ENCODE data around the gene RNF146. TPM values are rescaled to one million over a fixed set of nuclear protein-coding genes. Genes with fewer than 3 reads are reported as not detected.

RNF146 gene
- total and polyA plus RNA-seq, 4 donors = 30.4 to 89.4 (median 34.9) TPM

DNA sequence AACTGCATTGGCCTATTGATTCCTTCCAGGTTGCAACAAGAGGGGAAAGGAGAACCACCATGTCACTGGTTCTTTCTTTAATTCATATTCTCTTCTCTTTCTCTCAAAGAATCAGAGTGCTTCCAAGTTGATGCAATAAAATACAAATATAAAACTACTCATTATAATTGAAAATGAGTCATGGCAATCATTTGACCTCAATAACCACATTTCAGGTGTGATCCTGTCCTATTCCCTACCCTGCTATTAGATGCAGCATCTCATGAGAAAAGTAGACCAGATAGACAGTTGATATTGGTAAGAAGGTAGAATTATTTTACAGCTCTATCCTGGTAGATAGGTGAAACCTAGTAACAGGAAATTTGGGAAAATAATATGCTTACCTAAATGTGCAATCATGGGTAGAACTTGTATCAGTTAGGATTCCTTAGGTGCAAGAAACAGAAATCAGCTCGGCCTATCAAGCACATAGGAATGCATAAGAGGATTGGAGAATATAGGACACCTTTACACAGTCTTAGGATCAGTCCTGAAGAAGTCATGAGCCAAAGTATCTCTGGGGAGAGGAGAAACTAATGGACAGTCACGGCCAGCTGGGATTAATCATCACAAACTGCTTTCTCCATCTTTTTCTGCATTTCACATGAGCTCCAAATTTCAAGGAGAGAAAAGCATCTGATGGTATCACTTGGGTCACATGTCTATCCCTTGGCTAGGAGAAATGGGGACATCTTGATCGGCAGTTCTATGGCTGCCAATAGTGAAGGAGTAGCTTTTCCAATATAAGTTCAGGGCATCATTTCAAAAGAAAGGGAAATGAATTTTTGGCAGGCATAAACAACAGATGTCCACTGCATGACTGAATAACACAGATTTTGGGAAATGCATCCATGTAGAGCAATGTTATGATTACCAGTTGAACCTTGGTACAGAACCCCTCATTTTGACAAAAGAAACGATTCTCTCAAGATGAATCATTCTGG, 19.3 kb upstream of the RNF146 start:
- DNase-seq (no peak), ATAC-seq (ENCODE audit: insufficient read depth, low FRiP score) (no peak)
- TF ChIP-seq, protein P1, sequence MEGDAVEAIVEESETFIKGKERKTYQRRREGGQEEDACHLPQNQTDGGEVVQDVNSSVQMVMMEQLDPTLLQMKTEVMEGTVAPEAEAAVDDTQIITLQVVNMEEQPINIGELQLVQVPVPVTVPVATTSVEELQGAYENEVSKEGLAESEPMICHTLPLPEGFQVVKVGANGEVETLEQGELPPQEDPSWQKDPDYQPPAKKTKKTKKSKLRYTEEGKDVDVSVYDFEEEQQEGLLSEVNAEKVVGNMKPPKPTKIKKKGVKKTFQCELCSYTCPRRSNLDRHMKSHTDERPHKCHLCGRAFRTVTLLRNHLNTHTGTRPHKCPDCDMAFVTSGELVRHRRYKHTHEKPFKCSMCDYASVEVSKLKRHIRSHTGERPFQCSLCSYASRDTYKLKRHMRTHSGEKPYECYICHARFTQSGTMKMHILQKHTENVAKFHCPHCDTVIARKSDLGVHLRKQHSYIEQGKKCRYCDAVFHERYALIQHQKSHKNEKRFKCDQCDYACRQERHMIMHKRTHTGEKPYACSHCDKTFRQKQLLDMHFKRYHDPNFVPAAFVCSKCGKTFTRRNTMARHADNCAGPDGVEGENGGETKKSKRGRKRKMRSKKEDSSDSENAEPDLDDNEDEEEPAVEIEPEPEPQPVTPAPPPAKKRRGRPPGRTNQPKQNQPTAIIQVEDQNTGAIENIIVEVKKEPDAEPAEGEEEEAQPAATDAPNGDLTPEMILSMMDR (IDR thresholded peaks at IDR 0.05; ENCODE audit: control extremely low read depth, extremely low read depth) = no peak
- Histone ChIP-seq H3K4me3 (no peak overlapping the region), H3K27ac (ENCODE audit: low read depth in 1 of 2, low read length in 1 of 2) (no peak overlapping the region), H3K9ac (ENCODE audit: insufficient read depth in 1 of 2, low read length in 2 of 2) (no peak overlapping the region), H3K27me3 (ENCODE audit: control insufficient read depth in 3 of 3, insufficient read depth in 3 of 3, low read length in 2 of 3) (no peaks in the 10 kb centered on the region), H3K4me1 (ENCODE audit: control insufficient read depth in 5 of 5, insufficient read depth in 5 of 5, low read length in 5 of 5) (no peaks in the 10 kb centered on the region), H3K36me3 (ENCODE audit: control insufficient read depth in 4 of 4, insufficient read depth in 4 of 4, low read length in 4 of 4) (no peaks in the 10 kb centered on the region), H3K9me3 (ENCODE audit: control insufficient read depth in 4 of 4, insufficient read depth in 3 of 4, low read length in 3 of 4) (no peaks in the 10 kb centered on the region)
- 82 to 88% methylated on average over 4 of the region's 4 CpGs for WGBS, 2 donors

- no peak overlapping the region for H3K9ac ChIP-seq (ENCODE audit: insufficient read depth in 1 of 2, low read length in 2 of 2)
- H3K9me3 ChIP-seq (ENCODE audit: control insufficient read depth in 4 of 4, insufficient read depth in 3 of 4, low read length in 3 of 4) = no peaks in the 10 kb centered on the region
- 92 to 98% methylated on average over 1 of the region's 1 CpG for WGBS, 2 donors
Measured at GRCh38 chr6:127249621-127250020, 17.0 kb upstream of the RNF146 start.

DNA sequence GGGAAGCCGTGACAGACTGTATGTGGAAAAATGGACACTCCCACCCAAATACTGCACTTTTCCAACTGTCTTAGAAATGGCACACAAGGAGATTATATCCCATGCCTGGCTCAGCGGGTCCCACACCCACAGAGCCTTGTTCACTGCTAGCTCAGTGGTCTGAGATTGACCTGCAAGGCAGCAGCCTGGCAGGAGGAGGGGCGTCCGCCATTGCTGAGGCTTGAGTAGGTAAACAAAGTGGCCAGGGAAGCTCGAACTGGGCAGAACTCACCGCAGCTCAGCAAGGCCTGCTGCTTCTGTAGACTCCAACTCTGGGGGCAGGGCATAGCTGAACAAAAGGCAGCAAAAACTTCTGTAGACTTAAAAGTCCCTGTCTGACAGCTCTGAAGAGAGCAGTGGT, 11.4 kb upstream of the RNF146 start:
- Histone ChIP-seq H3K4me1 (ENCODE audit: control insufficient read depth in 5 of 5, insufficient read depth in 5 of 5, low read length in 5 of 5) (peaks cover 0 to 2% (median 0%) of the 10 kb centered on the region in 5 donors), H3K9me3 (ENCODE audit: control insufficient read depth in 4 of 4, insufficient read depth in 3 of 4, low read length in 3 of 4) (peaks cover 0 to 2% (median 0%) of the 10 kb centered on the region in 4 donors), H3K36me3 (ENCODE audit: control insufficient read depth in 4 of 4, insufficient read depth in 4 of 4, low read length in 4 of 4) (no peaks in the 10 kb centered on the region), H3K27me3 (ENCODE audit: control insufficient read depth in 3 of 3, insufficient read depth in 3 of 3, low read length in 2 of 3) (no peaks in the 10 kb centered on the region), H3K27ac (ENCODE audit: low read depth in 1 of 2, low read length in 1 of 2) (no peak overlapping the region), H3K9ac (ENCODE audit: insufficient read depth in 1 of 2, low read length in 2 of 2) (no peak overlapping the region), H3K4me3 (no peak overlapping the region)
- DNase-seq = no peak
- 91 to 94% methylated on average over 6 of the region's 6 CpGs for WGBS, 2 donors
- no peak for ATAC-seq (ENCODE audit: insufficient read depth, low FRiP score)
- TF ChIP-seq, protein P1 (IDR thresholded peaks at IDR 0.05; ENCODE audit: control extremely low read depth, extremely low read depth) = no peak

More at GRCh38 chr6:127249621-127250020, 17.0 kb upstream of the RNF146 start:
- Histone ChIP-seq H3K4me1 (ENCODE audit: control insufficient read depth in 5 of 5, insufficient read depth in 5 of 5, low read length in 5 of 5) (peaks cover 0 to 2% (median 0%) of the 10 kb centered on the region in 5 donors), H3K27ac (ENCODE audit: low read depth in 1 of 2, low read length in 1 of 2) (no peak overlapping the region), H3K27me3 (ENCODE audit: control insufficient read depth in 3 of 3, insufficient read depth in 3 of 3, low read length in 2 of 3) (no peaks in the 10 kb centered on the region), H3K4me3 (no peak overlapping the region), H3K36me3 (ENCODE audit: control insufficient read depth in 4 of 4, insufficient read depth in 4 of 4, low read length in 4 of 4) (no peaks in the 10 kb centered on the region)
- no peak for DNase-seq
- no peak for ATAC-seq (ENCODE audit: insufficient read depth, low FRiP score)
- TF ChIP-seq, protein P1 (IDR thresholded peaks at IDR 0.05; ENCODE audit: control extremely low read depth, extremely low read depth) = no peak

All from lung (tissue), 12 donors.